HG02973 (cell line): ENCODE data around the gene RPL41.
"Not testable (repeated sequence)": the region's sequence is repeated elsewhere in the genome, so short reads cannot be mapped to it uniquely, and the experiment has no call there.

Source experiments
- ATAC-seq: cut with Tn5 transposase; IDR thresholded peaks from one replicate; pipeline ENCODE4 v1.9.1; 2021; ENCODE audit warnings: moderate library complexity; ENCODE audit not compliant: unreplicated experiment

Gene RPL41

GRCh38 chr12:56102683-56103065 is 13.8 kb upstream of the RPL41 start:
- no peak for ATAC-seq

DNA sequence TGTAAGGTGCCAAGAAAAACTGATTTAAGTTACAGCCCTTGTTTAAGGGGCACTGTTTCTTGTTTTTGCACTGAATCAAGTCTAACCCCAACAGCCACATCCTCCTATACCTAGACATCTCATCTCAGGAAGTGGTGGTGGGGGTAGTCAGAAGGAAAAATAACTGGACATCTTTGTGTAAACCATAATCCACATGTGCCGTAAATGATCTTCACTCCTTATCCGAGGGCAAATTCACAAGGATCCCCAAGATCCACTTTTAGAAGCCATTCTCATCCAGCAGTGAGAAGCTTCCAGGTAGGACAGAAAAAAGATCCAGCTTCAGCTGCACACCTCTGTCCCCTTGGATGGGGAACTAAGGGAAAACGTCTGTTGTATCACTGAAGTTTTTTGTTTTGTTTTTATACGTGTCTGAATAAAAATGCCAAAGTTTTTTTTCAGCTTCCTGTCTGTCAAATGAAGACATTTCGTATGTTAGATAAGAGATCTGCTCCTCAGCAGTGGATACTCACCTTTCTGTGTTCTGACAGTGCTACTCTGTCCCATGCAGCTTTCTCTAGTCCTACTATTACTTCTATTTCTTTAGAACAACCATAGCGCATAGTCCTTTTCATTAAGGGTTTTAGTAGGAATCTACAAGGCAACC is 13.2 kb upstream of the RPL41 start:
- ATAC-seq = no peak

- no peak for ATAC-seq
These were observed 12.7 kb upstream of the RPL41 start for GRCh38 chr12:56103823-56104108.

DNA sequence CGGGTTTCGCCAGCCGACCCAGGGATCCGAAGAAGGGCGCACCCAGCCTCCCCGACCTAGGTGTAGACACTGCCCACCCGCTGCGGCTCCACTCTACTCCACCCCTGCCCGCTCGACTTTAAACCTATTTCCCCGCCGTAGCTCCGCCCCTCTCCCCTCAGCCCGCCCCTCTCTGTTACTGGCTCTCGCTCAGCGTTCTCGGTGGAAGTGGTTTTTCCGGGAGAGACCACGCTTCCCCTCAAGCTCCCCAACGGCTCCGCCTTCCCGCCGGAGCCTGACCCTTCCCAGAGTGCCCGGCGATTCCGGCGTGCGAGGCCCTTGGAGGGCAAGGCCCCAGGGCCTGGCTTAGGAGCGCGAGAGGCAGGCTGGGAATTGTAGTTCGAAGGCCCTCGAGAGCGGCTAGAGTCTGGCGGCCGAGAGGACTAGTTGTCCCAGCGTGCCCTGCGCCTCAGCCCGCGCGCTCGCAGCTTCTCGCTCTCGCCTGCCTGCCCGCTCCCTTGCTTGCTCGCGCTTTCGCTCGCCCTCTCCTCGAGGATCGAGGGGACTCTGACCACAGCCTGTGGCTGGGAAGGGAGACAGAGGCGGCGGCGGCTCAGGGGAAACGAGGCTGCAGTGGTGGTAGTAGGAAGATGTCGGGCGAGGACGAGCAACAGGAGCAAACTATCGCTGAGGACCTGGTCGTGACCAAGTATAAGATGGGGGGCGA is 12.2 kb upstream of the RPL41 start, which contains the start of gene PA2G4:
Gene PA2G4 (plus strand): TSS at position 451 of the 706 bp plus-strand sequence. CDS start 179 bp downstream, at position 630.
- ATAC-seq = peak; percentile 92

DNA sequence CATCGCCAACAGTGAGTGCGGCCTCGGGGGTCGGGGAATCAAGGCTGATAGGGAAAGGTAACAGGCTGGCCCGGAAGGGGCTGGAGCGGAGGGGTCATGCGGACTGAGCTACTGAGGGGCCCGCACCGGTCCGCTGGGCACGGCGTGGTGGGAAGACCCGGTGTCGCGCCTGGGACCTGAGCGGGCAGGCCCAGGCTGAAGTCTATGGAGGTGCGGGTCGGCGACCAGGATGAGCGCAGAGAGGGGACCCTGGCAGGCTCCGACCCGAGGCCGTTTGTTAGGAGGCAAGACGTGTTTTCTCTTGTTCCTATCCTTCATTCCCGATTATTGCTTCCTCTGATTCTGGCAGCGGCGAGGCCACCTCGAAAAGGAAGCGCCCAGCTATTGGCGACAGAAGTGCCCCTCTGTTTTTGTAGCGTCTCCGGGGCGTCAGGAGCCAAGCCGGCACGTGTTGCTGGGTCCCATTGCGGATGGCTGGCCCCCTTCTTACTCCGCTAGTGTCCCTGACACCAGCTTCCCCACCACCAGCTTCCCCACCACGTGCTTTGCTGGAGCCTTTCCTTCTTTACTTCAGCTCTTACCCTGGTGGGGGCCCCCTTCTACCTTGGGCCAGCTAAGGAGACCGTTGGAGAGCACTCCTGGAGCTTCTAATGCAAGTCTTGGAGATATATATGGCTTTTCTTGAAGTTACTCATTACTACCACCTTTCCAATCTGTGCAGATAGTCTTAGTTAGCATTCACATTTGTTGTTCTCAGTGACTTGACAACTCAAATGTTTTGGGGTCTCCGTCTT is 11.4 kb upstream of the RPL41 start:
- ATAC-seq = peak; percentile 12

DNA sequence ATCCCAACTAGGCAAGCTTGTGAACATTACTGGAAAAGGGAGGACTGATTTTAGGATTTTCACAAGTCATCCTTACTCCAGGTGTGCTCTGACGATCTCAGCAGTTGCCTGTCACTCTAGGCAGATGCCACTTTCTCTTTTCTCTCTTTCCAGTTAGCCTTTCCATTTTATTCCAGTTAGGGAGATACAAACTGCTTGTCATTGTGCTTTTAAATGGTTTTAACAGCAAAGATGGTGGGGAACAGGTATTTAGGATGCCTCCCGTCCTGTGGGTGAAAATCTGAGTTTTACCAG is 10.9 kb upstream of the RPL41 start:
- no peak for ATAC-seq

- no peak for ATAC-seq
These were observed 9.2 kb upstream of the RPL41 start for GRCh38 chr12:56107242-56107641.

DNA sequence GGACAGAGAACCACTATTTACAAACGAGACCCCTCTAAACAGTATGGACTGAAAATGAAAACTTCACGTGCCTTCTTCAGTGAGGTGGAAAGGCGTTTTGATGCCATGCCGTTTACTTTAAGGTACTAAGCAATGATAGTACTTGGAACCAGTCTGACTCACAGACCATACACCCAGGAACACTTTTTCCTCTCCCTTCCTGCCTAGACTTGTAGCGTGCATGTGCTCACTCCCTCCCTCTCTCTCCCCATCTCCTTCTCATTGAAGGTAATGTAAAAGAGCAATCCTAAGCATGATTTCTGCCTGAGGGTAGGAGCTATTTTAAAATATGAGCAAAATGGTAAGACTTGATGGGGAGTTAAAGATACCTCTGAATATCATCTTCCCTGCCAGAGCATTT is 5.9 kb upstream of the RPL41 start:
- no peak for ATAC-seq

DNA sequence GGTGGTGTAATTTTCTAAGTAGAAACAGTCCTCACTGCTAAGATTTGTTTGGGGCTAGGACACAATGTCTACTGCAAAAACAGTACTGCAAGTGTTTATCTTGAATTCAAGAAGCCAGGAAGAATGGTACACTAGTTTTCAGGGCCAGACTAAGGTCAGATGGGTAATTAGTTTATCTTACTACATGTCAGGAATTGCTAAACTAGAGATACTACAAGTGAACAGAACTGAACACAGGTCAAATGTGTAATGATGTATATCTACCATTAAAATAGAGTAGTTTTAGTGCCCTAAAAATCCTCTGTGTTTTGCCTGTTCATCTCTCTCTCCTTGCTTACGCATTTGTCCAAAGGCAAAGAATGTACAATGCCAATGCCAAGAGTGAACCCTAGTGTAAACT is 2.3 kb upstream of the RPL41 start:
- no peak for ATAC-seq

DNA sequence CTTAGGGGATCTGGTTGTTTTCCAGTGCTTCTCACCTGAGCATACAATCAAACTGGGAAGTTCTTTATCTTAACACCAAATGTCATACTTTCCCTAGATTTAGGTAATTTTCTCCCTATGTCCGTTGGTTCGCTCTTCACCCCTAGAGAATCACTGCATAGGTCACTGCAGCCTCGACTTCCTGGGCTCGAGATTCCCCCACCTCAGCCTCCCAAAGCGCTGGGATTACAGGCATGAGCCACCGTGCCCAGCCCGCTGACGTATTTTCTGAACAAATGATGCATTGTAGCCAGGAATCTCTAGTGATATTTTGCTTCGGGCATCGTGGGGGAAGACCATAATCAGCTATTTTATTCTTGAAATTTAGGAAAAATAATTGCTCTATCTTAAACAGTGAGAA is 1.1 kb upstream of the RPL41 start:
- no peak for ATAC-seq

DNA sequence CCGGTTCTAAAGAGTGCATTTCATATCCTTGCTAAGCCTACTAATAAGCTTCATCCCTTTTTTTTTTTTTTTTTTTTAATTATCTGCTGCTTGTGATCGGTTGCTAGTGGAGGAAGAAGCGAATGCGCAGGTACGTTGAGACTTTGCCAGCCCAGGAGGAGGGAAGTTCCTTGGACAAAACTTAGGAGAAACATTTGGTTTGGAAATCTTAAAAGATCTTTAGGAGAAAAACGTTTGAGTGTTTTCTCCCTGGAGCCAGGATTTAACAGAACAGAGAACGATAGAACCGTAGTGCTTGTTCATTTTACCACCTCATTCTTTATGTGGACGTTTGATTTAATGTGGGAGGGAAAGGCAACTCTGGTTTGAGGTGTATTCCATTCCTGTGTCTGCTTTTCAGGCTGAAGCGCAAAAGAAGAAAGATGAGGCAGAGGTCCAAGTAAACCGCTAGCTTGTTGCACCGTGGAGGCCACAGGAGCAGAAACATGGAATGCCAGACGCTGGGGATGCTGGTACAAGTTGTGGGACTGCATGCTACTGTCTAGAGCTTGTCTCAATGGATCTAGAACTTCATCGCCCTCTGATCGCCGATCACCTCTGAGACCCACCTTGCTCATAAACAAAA is 761 bp downstream of the RPL41 start:
- ATAC-seq = not testable (repeated sequence)

DNA sequence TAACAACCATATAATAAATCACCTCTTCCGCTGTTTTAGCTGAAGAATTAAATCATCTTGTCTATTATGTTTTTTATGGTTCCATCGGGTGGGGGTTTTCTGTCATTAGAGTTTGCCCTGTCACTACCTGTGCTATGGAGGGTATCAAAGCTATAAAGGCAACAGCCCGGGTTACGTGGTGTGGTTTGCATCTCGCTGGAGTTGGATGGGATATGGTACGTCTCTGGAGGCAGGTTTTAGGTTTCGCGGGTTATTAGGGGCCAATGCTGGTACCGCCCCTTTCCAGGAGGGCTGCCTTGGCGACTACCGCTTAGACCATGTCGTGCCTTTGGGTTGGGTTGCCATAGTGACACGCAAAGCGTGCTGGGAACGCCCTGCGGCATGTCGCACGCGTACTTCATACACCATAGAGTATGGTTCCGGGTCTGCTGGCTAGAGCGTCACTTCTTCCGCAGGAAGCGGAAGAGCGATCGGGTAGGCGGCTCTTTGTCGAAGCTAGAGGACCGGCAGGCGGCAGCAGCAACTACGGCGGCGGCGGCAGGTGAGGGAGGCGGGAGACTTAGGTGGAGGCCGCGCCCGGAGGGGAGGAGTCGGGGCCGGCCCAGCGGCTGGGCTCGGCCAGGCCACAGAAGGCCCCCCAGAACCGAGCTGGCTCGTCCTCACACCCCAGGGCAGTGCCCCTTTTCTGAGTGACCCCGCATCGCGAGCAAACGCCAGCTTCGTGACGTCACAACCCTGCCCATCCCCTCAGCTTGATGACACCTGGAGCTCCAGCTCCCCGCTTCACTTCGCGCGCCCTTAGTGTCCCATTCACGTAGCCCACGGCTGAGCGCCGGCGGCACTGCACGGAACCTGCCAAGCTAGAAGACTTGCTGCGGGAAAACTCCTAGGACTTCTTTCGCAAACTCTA is 1.6 kb downstream of the RPL41 start, which contains the start of gene ZC3H10:
Gene ZC3H10 (plus strand): TSS at position 489 of the 910 bp plus-strand sequence. CDS start 2,297 bp downstream, outside the sequence.
- ATAC-seq = peak; percentile 72

- ATAC-seq = no peak
These were observed 2.4 kb downstream of the RPL41 start for GRCh38 chr12:56118688-56119357.

DNA sequence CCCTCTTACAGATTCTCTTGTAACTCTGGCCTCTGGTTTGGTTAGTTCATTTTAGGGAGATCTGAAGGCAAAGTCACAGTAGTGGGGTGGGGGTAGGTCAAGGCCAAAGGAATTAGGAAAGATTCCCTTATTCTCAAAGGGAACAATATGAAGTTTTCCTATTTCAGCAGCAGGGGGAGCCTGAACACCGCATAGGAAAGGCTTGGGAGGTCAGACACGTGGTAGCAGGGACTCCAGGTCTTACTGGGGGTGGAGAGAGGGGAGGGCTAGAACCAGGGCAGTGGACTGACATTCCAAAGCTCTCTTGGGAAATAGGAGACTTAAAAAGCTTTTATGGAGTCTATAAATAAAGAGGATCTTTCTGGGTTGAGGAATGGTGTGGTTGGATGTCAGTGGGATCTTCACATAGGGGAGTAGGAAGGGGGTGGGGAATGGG is 2.9 kb downstream of the RPL41 start:
- no peak for ATAC-seq

DNA sequence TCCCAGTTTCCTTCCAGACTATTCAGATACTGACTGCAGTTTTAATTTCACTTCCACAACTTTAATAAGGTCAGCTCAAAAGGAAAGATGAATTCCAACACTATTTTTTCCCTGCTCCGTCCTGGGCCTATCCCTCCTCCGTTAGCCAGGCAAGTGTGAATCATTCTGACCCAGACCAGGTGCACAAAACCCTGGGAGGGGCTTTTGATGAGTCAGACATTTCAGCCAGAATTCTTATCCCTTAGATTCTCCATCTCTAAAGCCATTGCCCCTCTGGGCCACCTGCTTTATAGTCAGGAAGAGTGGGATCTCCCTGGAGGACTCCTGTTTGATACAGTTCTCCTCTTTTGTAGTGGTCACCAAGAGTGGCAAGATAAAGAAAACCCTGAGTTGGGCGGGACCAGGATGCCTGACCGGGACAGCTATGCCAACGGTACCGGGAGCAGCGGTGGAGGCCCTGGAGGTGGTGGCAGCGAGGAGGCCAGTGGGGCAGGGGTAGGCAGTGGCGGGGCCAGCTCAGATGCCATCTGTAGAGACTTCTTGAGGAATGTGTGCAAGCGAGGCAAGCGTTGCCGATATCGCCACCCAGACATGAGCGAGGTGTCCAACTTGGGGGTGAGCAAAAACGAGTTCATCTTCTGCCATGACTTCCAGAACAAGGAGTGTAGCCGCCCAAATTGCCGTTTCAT is 3.9 kb downstream of the RPL41 start:
- no peak for ATAC-seq

- no peak for ATAC-seq
These were observed 4.9 kb downstream of the RPL41 start for GRCh38 chr12:56121204-56121870.

DNA sequence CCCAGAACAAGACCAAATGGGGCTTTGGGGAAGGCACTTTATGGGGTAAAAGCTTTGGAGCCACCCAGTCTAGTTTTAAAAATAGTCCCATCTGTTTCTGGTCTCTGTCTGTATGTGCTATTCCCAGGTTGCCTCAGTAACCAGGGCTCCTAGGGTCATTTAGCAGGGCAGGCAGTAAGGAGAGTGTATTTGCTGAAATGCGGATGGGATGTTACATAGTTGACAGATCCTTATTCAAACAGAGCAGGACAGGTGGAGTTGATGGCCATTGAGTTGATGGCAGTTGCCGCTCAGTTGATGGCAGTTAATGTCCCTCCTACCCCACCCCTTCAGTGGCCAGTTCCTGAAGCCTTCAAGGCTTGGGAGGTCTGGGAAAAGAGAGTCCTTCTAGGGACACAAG is 6.2 kb downstream of the RPL41 start:
- ATAC-seq = no peak

- ATAC-seq = no peak
These were observed 7.7 kb downstream of the RPL41 start for GRCh38 chr12:56124133-56124532.

GRCh38 chr12:56126732-56127239 is 10.4 kb downstream of the RPL41 start:
- ATAC-seq = no peak
